H1 (cell line): ENCODE measurements around the gene BEST2. TPM values are rescaled to one million over a fixed set of nuclear protein-coding genes. Genes with fewer than 3 reads are reported as not detected.
A peak's percentile ranks its signal among the peaks of the same experiment; 100 is the strongest.

Experiments used
- CTCF ChIA-PET: fragments of 300-600 bp; sonication (Branson Sonifier 250); formaldehyde crosslinking; loops from one replicate; lab custom pipeline; 2021; ENCODE audit not compliant: partially characterized antibody; lab: Charles Lee
- POLR2A ChIA-PET: fragments of 300-600 bp; sonication (Branson Sonifier 250); formaldehyde crosslinking; loops from one replicate; lab custom pipeline; 2021; ENCODE audit warnings: inconsistent platforms; ENCODE audit not compliant: partially characterized antibody; lab: Charles Lee
- DNase-seq, 2 experiments: peaks; one replicate each; pipeline versions ENCODE4 v3.0.0 to v3.0.0-alpha.2; 2010 to 2022; ENCODE audit warnings: low spot score in 2 of 2, low read depth in 1 of 2, mixed read lengths in 1 of 2
- FAIRE-seq: peaks from 2 replicates; lab custom pipeline; 2011; peaks lifted over from hg19 to GRCh38; lab: Jason Lieb, UNC
- H2AFZ ChIP-seq: 2 replicates; pipeline ENCODE4 v1.8.1; 2012; ENCODE audit warnings: low read length, inconsistent platforms
- H2AK5ac ChIP-seq: 2 replicates; pipeline ENCODE4 v1.6.1; 2013; ENCODE audit warnings: low read depth, low read length
- H2BK120ac ChIP-seq: replicated peaks from 2 replicates; pipeline ENCODE3; 2013; ENCODE audit warnings: low read depth, low read length, inconsistent platforms
- H2BK12ac ChIP-seq: 2 replicates; pipeline ENCODE4 v1.6.1; 2013; ENCODE audit warnings: low read depth, low read length
- H2BK15ac ChIP-seq: 2 replicates; pipeline ENCODE4 v1.6.1; 2013; ENCODE audit warnings: low read length
- H2BK20ac ChIP-seq: 2 replicates; pipeline ENCODE4 v1.6.1; 2013; ENCODE audit warnings: low read length
- H2BK5ac ChIP-seq: 2 replicates; pipeline ENCODE4 v1.6.1; 2013; ENCODE audit warnings: low read depth, low read length
- H3K14ac ChIP-seq: 2 replicates; pipeline ENCODE4 v1.6.1; 2013; ENCODE audit warnings: inconsistent platforms; ENCODE audit not compliant: insufficient read length
- H3K18ac ChIP-seq: 2 replicates; pipeline ENCODE4 v1.6.1; 2013; ENCODE audit warnings: low read length; ENCODE audit errors: extremely low read depth
- H3K23ac ChIP-seq: 2 replicates; pipeline ENCODE4 v1.6.1; 2013; ENCODE audit warnings: inconsistent platforms; ENCODE audit not compliant: insufficient read length
- H3K23me2 ChIP-seq: 2 replicates; pipeline ENCODE4 v1.6.1; 2013; ENCODE audit warnings: low read depth, low read length
- H3K27ac ChIP-seq: 2 replicates; pipeline ENCODE4 v1.6.1; 2011; ENCODE audit warnings: low read depth, low read length, inconsistent platforms
- H3K27me3 ChIP-seq, 4 experiments: replicated peaks in 1 of 4; 1 replicate in 1 of 4; 2 replicates in 3 of 4; pipeline versions ENCODE4 v1.6.1 to v1.8.1; 2011 to 2013; ENCODE audit warnings: low read length in 3 of 4, mild to moderate bottlenecking in 3 of 4, inconsistent platforms in 2 of 4, mixed read lengths in 2 of 4, moderate library complexity in 1 of 4; ENCODE audit not compliant: control insufficient read depth in 3 of 4, insufficient read depth in 3 of 4; ENCODE audit errors: extremely low read depth in 1 of 4
- H3K36me3 ChIP-seq, 4 experiments: 2 replicates each; pipeline versions ENCODE4 v1.6.1 to v1.8.1; 2011 to 2013; ENCODE audit warnings: mild to moderate bottlenecking in 4 of 4, low read length in 3 of 4, moderate library complexity in 2 of 4, control low read depth in 1 of 4, inconsistent platforms in 1 of 4; ENCODE audit not compliant: insufficient read depth in 4 of 4, control insufficient read depth in 2 of 4
- H3K4ac ChIP-seq: replicated peaks from 2 replicates; pipeline ENCODE3; 2013; ENCODE audit warnings: low read length, low read depth, mixed read lengths, inconsistent platforms; ENCODE audit not compliant: insufficient read length
- H3K4me1 ChIP-seq, 4 experiments: replicated peaks in 1 of 4; 1 replicate in 1 of 4; 2 replicates in 3 of 4; pipeline versions ENCODE4 v1.6.1 to v1.8.1; 2011 to 2013; ENCODE audit warnings: low read length in 3 of 4, inconsistent platforms in 2 of 4, mixed read lengths in 1 of 4; ENCODE audit not compliant: insufficient read depth in 4 of 4, control insufficient read depth in 3 of 4
- H3K4me2 ChIP-seq, 2 experiments: 2 replicates each; pipeline versions ENCODE4 v1.6.1 to v1.8.1; 2011 to 2013; ENCODE audit warnings: low read depth in 2 of 2, low read length in 2 of 2, control low read depth in 1 of 2, inconsistent platforms in 1 of 2, mild to moderate bottlenecking in 1 of 2; ENCODE audit not compliant: insufficient read depth in 1 of 2
- H3K4me3 ChIP-seq, 4 experiments: fragments of 200-600, 300-600 bp in 1 of 4; sonication (generic), shearing (Covaris generic), sonication (Bioruptor Twin) in 1 of 4; 2 replicates each; pipeline versions ENCODE4 v1.5.1 to v1.8.1; 2011 to 2016; ENCODE audit warnings: low read length in 4 of 4, low read depth in 3 of 4, control low read depth in 2 of 4, inconsistent platforms in 2 of 4, mild to moderate bottlenecking in 2 of 4, mixed read lengths in 1 of 4, moderate library complexity in 1 of 4; ENCODE audit not compliant: insufficient read depth in 2 of 4; ENCODE audit errors: extremely low read depth in 1 of 4
- H3K56ac ChIP-seq: replicated peaks from 2 replicates; pipeline ENCODE3; 2013; ENCODE audit warnings: low read depth, mild to moderate bottlenecking, mixed read lengths, low read length, inconsistent platforms; ENCODE audit not compliant: insufficient read length
- H3K79me1 ChIP-seq: 2 replicates; pipeline ENCODE4 v1.6.1; 2013; ENCODE audit warnings: low read depth, low read length, control low read depth
- H3K79me2 ChIP-seq, 2 experiments: 2 replicates each; pipeline versions ENCODE4 v1.6.1 to v1.8.1; 2012 to 2013; ENCODE audit warnings: low read length in 2 of 2, mild to moderate bottlenecking in 2 of 2, inconsistent platforms in 1 of 2; ENCODE audit not compliant: insufficient read depth in 2 of 2, control insufficient read depth in 1 of 2
- H3K9ac ChIP-seq, 4 experiments: replicated peaks in 1 of 4; 1 replicate in 1 of 4; 2 replicates in 3 of 4; pipeline versions ENCODE4 v1.6.1 to v1.8.1; 2011 to 2013; ENCODE audit warnings: low read depth in 3 of 4, low read length in 3 of 4, control low read depth in 2 of 4, mild to moderate bottlenecking in 2 of 4, moderate library complexity in 2 of 4, inconsistent platforms in 1 of 4; ENCODE audit errors: extremely low read depth in 1 of 4
- H3K9me3 ChIP-seq, 2 experiments: 2 replicates each; pipeline versions ENCODE4 v1.6.1 to v1.8.1; 2012 to 2013; ENCODE audit warnings: mild to moderate bottlenecking in 2 of 2, moderate library complexity in 2 of 2, control low read depth in 1 of 2, inconsistent platforms in 1 of 2, low read depth in 1 of 2, low read length in 1 of 2, mixed read lengths in 1 of 2; ENCODE audit not compliant: insufficient read depth in 2 of 2
- H4K20me1 ChIP-seq, 2 experiments: replicated peaks in 1 of 2; 2 replicates each; pipeline versions ENCODE3 to v1.8.1; 2011 to 2013; ENCODE audit warnings: inconsistent platforms in 2 of 2, low read length in 2 of 2, mild to moderate bottlenecking in 1 of 2; ENCODE audit not compliant: insufficient read depth in 2 of 2, control insufficient read depth in 1 of 2
- H4K5ac ChIP-seq: 2 replicates; pipeline ENCODE4 v1.6.1; 2013; ENCODE audit warnings: low read length, low read depth, mixed read lengths, inconsistent platforms; ENCODE audit not compliant: insufficient read length
- H4K8ac ChIP-seq: 2 replicates; pipeline ENCODE4 v1.8.0; 2013; ENCODE audit warnings: mild to moderate bottlenecking, moderate library complexity, low read length, inconsistent platforms; ENCODE audit not compliant: insufficient read depth; ENCODE audit errors: extremely low read depth
- H4K91ac ChIP-seq: replicated peaks from 2 replicates; pipeline ENCODE3; 2013; ENCODE audit warnings: low read length, mixed read lengths, inconsistent platforms; ENCODE audit not compliant: insufficient read length
- ASH2L ChIP-seq: fragments of 200-600, 300-600 bp; sonication (generic); IDR thresholded peaks from one replicate; pipeline ENCODE4 v1.7.1; 2017; ENCODE audit warnings: low read length
- TAF1 ChIP-seq: IDR thresholded peaks from 2 replicates; pipeline ENCODE4 v1.6.1; 2011; ENCODE audit warnings: mild to moderate bottlenecking, low read depth, low read length
- WGBS, 2 experiments: shearing (Covaris generic) in 1 of 2; methylation state at CpG; one replicate each; pipeline versions ENCODE4 v1.1.6 to v1.1.7; 2013 to 2015; ENCODE audit warnings: low lambda C conversion rate in 2 of 2, mixed read lengths in 2 of 2, inconsistent platforms in 1 of 2, low coverage in 1 of 2, missing lambda C conversion rate in 1 of 2; ENCODE audit not compliant: insufficient replicate concordance in 2 of 2, insufficient coverage in 1 of 2, insufficient read length in 1 of 2; ENCODE audit errors: extremely low coverage in 1 of 2, missing lambda C conversion rate in 1 of 2; 5-methylcytosine and 5-hydroxymethylcytosine counted together
- polyA plus RNA-seq, 7 experiments: library from polyadenylated mRNA; depleted of rRNA in 3 of 7; stranded (reverse) in 5 of 7; unstranded in 2 of 7; fragments of >200 nt in 5 of 7; fragments of 200-250 nt in 2 of 7; gene quantifications; 1 replicate in 5 of 7; 2 replicates in 1 of 7; 4 replicates in 1 of 7; pipeline versions ENCODE4 v1.2.1 to v1.2.3, GENCODE V29; 2011 to 2013; ENCODE audit warnings: missing spikeins in 2 of 7, mixed read lengths in 2 of 7
- total RNA-seq: library from RNA; stranded (reverse); fragmentation: NEBNext Ultra II Directional; extraction: Animal tissue kit (Norgen Biotek cat#: 25700); gene quantifications from 2 replicates; pipeline ENCODE4 v1.2.1, GENCODE V29; 2021

BEST2 gene
- total and polyA plus RNA-seq, 2 of the 8 experiments (the other 6 are each of a cell fraction or from before 2014, with no cell fraction given) = 4.6 to 7.3 TPM

GRCh38 chr19:12766051-12766521 is 14.5 kb downstream of the BEST2 start:
- Histone ChIP-seq H3K79me2 (no peaks in the 10 kb centered on the region), H3K27ac (no peak overlapping the region), H3K14ac (no peak overlapping the region), H2AFZ (no peak overlapping the region), H4K8ac (no peak overlapping the region), H3K4ac (no peak overlapping the region), H3K4me3 (no peak overlapping the region), H3K4me1 (peaks cover 0 to 8% (median 4%) of the 10 kb centered on the region in 4 experiments; a peak in 6 of 7 replicates), H3K18ac (no peak overlapping the region), H3K56ac (no peak overlapping the region), H2BK5ac (no peak overlapping the region), H3K27me3 (no peaks in the 10 kb centered on the region), H2BK12ac (no peak overlapping the region), H2BK15ac (no peak overlapping the region), H3K36me3 (peaks cover 7 to 49% (median 29%) of the 10 kb centered on the region in 4 experiments), H3K4me2 (no peak overlapping the region), H3K9me3 (no peaks in the 10 kb centered on the region), H3K23ac (no peak overlapping the region), H2BK120ac (no peak overlapping the region), H3K23me2 (no peaks in the 10 kb centered on the region), H2BK20ac (no peak overlapping the region), H2AK5ac (no peak overlapping the region), H4K91ac (no peak overlapping the region), H4K5ac (no peak overlapping the region), H3K9ac (no peak overlapping the region), H4K20me1 (peaks cover 1 to 2% of the 10 kb centered on the region in 2 experiments), H3K79me1 (no peaks in the 10 kb centered on the region)
- ChIA-PET CTCF (interaction anchor here (0.7 to 17.5 kb wide), 7 partner anchors 8 to 35 kb away, joined by 3 to 288 read pairs (median 14); partner anchors contain the start of genes BEST2, HOOK2, JUNB and PRDX2), POLR2A (interaction anchor here (0.7 to 9.2 kb wide), 9 partner anchors 8 to 69 kb away, joined by 3 to 70 read pairs (median 4); partner anchors contain the start of genes BEST2, FBXW9, GET3 and TRIR)
- 74% methylated on average over 29 of the region's 30 CpGs; no CpG with 5 or more reads in 1 of the 2 experiments for WGBS, 2 experiments
- DNase-seq (peak in 1 of 2 experiments; percentile 61), FAIRE-seq (no peak)
- TF ChIP-seq ASH2L = no peak
- TF ChIP-seq TAF1 = peak; percentile 14; the same call in 1 of the 2 replicates
